Stimulated activated memory B cell treated with anti-CD40 and anti-IgM and Interleukin-4, amounts not matched to agents 10 μg/mL and 1 μg/mL and 100 μg/mL, for 72 hours (primary cell): Measurements from ENCODE around the gene SESN3.
"Not testable (repeated sequence)": the region's sequence is repeated elsewhere in the genome, so short reads cannot be mapped to it uniquely, and the experiment has no call there.

ENCODE experiments used
- ATAC-seq: fragments of 150-1000 bp; cut with Tn5 transposase; 2 replicates; pipeline ENCODE4 v1.10.0; 2021
- H3K27ac Mint-ChIP-seq: one replicate; pipeline ENCODE4 v1.8.0; 2022; ENCODE audit warnings: mild to moderate bottlenecking, mixed read lengths
- H3K27me3 Mint-ChIP-seq: one replicate; pipeline ENCODE4 v1.8.0; 2022; ENCODE audit warnings: mixed read lengths
- H3K36me3 Mint-ChIP-seq: one replicate; pipeline ENCODE4 v1.8.0; 2022; ENCODE audit warnings: mixed read lengths
- H3K4me1 Mint-ChIP-seq: one replicate; pipeline ENCODE4 v1.8.0; 2022; ENCODE audit warnings: mixed read lengths
- H3K4me3 Mint-ChIP-seq: one replicate; pipeline ENCODE4 v1.8.0; 2022; ENCODE audit warnings: mild to moderate bottlenecking, moderate library complexity, mixed read lengths
- H3K9me3 Mint-ChIP-seq: one replicate; pipeline ENCODE4 v1.8.0; 2022; ENCODE audit warnings: mixed read lengths

SESN3 gene

DNA sequence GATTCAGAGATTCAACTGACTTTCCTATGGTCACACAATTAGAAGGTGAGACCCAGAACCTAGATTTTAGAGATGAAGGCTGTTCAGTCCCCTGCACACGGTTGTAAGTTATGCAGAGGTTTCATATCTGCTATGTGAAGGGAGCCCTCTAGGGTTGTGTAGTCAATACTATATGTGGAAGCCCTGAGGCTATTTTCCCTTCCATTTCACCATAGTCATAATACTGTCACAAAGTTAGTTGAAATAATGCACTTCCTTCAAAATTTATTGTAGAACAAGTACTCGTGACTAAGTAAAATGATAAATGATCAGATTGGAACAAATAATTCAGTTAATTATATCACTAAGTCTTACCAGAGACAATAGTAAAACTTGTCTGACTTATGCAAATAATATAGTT lies 92.6 kb downstream of the SESN3 start:
- peak; percentile 79 for ATAC-seq
- Mint-ChIP-seq H3K27me3 (no peaks in the 10 kb centered on the region), H3K4me1 (peaks cover 8% of the 10 kb centered on the region), H3K36me3 (no peaks in the 10 kb centered on the region), H3K27ac (no peak overlapping the region), H3K4me3 (no peak overlapping the region), H3K9me3 (no peaks in the 10 kb centered on the region)

DNA sequence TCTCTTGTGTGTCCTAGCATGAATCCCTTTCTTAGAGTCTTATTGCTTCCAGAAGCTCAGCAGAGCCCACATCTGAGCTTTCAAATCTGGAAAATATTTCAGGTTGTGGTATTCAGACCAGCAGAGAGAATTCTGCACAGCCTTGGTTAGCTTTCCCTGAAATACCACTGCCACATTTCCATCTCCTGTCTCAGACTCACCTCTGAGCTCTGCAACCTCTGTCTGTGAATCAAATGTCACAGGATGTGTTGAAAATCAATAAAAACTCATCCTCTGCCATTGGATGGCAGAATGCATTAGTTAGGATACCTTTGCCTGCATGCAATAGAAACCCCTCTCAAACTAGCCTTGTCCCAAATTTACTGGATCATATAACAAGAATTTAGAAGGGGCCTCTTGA lies 93.7 kb downstream of the SESN3 start:
- no peaks in the 10 kb centered on the region for H3K27me3 Mint-ChIP-seq
- no peak overlapping the region for H3K4me3 Mint-ChIP-seq
- peaks cover 2% of the 10 kb centered on the region for H3K36me3 Mint-ChIP-seq
- H3K27ac Mint-ChIP-seq, result no peak overlapping the region
- no peaks in the 10 kb centered on the region for H3K4me1 Mint-ChIP-seq
- no peak for ATAC-seq
- H3K9me3 Mint-ChIP-seq, result no peaks in the 10 kb centered on the region

DNA sequence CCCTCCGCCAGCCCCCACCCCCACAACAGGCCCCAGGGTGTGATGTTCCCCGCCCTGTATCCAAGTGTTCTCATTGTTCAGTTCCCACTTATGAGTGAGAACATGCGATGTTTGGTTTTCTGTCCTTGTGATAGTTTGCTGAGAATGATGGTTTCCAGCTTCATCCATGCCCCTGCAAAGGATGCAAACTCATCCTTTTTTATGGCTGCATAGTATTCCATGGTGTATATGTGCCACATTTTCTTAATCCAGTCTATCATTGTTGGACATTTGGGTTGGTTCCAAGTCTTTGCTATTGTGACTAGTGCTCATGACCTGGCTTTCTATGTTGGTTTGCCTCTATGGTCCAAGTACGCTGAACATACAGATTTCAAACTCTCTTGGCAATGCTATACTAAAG lies 94.3 kb downstream of the SESN3 start:
- ATAC-seq, H3K36me3 Mint-ChIP-seq, H3K27ac Mint-ChIP-seq, H3K4me1 Mint-ChIP-seq, H3K9me3 Mint-ChIP-seq, H3K4me3 Mint-ChIP-seq, H3K27me3 Mint-ChIP-seq: not testable (repeated sequence)

DNA sequence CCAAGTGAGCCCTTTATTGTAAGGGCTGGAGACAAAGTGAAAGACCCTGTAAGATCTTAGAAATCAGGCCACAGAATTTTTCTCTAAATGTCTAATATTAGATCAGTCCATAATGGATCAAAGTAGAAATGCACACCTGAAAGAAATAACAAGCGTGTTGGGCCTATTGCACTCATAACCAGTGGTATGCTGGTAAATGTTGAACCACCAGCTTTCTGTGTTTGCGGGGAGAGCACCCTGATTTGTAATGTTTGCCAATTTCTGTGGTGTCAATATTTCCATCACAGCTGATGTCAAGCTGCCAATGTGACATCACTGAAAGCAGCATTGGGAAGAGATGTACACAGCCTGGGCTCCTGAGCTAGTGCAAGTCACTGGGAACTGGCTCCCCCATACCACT lies 95.1 kb downstream of the SESN3 start:
- H3K4me3 Mint-ChIP-seq, result no peak overlapping the region
- no peaks in the 10 kb centered on the region for H3K4me1 Mint-ChIP-seq
- no peak overlapping the region for H3K27ac Mint-ChIP-seq
- H3K27me3 Mint-ChIP-seq, result no peaks in the 10 kb centered on the region
- no peaks in the 10 kb centered on the region for H3K9me3 Mint-ChIP-seq
- ATAC-seq, result no peak
- H3K36me3 Mint-ChIP-seq, result peaks cover 8% of the 10 kb centered on the region

- H3K27me3 Mint-ChIP-seq, result no peaks in the 10 kb centered on the region
- no peak overlapping the region for H3K4me3 Mint-ChIP-seq
- H3K9me3 Mint-ChIP-seq, result no peaks in the 10 kb centered on the region
- H3K36me3 Mint-ChIP-seq, result peaks cover 12% of the 10 kb centered on the region
- no peak for ATAC-seq
- H3K27ac Mint-ChIP-seq, result no peak overlapping the region
- no peaks in the 10 kb centered on the region for H3K4me1 Mint-ChIP-seq
Measured at GRCh38 chr11:95135155-95135554, 95.8 kb downstream of the SESN3 start.

DNA sequence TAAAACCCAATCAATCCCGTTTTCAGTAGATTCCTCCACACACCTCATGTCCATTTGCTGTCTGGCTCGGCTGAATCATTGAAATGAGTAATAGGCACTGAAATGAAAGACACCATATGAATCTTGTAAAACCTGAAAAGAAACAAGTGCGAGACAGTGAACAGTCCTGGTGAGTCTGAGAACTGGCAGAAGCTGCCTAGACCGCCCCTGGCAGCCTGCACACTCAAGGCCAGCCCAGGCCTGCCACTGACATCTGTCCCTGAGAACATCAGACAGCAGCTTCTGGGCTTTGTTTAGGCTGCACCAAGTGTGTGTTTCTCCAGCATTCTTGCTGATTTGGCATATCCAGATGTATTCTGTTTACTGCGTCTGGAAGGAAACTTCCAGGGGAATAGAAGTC lies 96.5 kb downstream of the SESN3 start:
- H3K27me3 Mint-ChIP-seq, result no peaks in the 10 kb centered on the region
- no peak overlapping the region for H3K4me3 Mint-ChIP-seq
- ATAC-seq, result no peak
- H3K9me3 Mint-ChIP-seq, result no peaks in the 10 kb centered on the region
- H3K27ac Mint-ChIP-seq, result no peak overlapping the region
- H3K36me3 Mint-ChIP-seq, result peaks cover 19% of the 10 kb centered on the region
- no peaks in the 10 kb centered on the region for H3K4me1 Mint-ChIP-seq

GRCh38 chr11:95132956-95133355 lies 98.0 kb downstream of the SESN3 start:
- Mint-ChIP-seq H3K36me3 (peaks cover 32% of the 10 kb centered on the region), H3K27ac (no peak overlapping the region), H3K4me1 (no peaks in the 10 kb centered on the region), H3K27me3 (no peaks in the 10 kb centered on the region), H3K4me3 (no peak overlapping the region), H3K9me3 (no peaks in the 10 kb centered on the region)
- no peak for ATAC-seq

DNA sequence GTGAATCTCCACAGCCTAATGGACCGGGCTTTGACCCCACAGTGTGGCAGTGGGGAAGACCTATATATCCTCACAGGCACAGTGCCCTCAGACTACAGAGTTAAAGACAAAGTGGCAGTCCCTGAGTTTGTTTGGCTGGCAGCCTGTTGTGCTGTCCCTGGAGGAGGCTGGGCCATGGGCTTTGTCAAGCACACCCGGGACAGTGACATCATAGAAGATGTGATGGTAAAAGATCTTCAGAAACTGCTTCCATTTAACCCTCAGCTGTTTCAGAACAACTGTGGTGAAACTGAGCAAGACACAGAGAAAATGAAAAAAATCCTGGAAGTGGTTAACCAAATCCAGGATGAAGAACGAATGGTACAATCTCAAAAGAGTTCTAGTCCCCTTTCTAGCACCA lies 102.4 kb downstream of the SESN3 start:
- no peak overlapping the region for H3K27ac Mint-ChIP-seq
- no peak overlapping the region for H3K4me3 Mint-ChIP-seq
- no peaks in the 10 kb centered on the region for H3K27me3 Mint-ChIP-seq
- peaks cover 37% of the 10 kb centered on the region for H3K36me3 Mint-ChIP-seq
- H3K4me1 Mint-ChIP-seq, result no peaks in the 10 kb centered on the region
- no peaks in the 10 kb centered on the region for H3K9me3 Mint-ChIP-seq
- no peak for ATAC-seq

DNA sequence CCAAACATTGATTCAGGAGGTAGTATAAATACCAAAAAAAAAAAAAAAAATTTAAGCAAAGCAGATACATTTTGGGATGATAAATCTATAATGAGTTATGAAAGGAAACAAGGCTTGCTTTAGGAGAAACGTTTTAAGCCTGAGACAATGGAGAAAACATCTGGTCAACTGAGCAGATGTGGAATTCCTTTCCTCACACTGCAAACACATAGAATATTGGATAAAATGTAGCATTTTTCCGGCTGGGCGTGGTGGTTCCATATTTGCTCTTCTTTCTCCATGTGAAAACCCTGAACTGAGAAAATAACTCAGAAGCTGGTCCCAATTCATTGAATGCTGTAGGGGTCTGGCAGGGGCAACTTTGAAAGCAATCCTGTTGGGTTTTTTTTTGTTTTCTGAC lies 107.4 kb downstream of the SESN3 start:
- Mint-ChIP-seq H3K27ac (no peak overlapping the region), H3K36me3 (peaks cover 16% of the 10 kb centered on the region), H3K9me3 (no peaks in the 10 kb centered on the region), H3K4me1 (peaks cover 19% of the 10 kb centered on the region), H3K27me3 (no peaks in the 10 kb centered on the region), H3K4me3 (no peak overlapping the region)
- no peak for ATAC-seq

- no peak for ATAC-seq
- Mint-ChIP-seq H3K27ac (no peak overlapping the region), H3K9me3 (peaks cover 4% of the 10 kb centered on the region), H3K4me3 (no peak overlapping the region), H3K4me1 (peaks cover 21% of the 10 kb centered on the region), H3K36me3 (peaks cover 24% of the 10 kb centered on the region), H3K27me3 (no peaks in the 10 kb centered on the region)
Measured at GRCh38 chr11:95121698-95122097, 109.3 kb downstream of the SESN3 start.

DNA sequence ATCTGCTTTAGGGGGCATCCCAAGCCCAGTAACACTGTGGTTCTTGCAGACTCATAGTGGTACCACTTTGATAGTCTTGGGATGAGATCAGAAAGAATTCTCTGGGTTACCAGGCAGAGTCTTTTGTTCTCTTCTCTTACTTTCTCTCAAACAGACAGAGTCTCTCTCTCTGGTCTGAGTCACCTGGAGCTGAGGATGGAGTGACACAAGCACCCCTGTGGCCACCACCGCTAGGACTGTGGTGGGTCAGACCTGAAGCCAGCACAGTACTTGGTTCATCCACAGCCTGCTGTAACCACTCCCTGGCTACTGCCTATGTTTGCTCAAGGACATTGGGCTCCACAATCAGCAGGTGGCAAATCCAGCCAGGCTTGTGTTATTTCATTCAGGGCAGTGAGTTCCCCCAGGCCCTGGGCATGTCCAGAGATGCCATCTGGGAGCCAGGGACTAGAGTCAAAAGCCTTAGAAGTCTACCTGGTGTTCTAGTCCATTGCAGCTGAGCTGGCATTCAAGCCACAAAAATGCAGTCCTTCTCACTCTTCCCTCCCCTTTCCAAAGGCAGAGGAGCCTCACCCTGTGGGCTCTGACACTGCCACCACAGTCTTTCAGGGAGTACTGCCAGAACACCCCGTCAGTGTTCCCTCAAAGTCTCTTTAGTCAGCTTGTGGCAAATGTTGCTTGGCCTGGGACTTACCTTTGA lies 111.5 kb downstream of the SESN3 start:
- no peak overlapping the region for H3K4me3 Mint-ChIP-seq
- H3K27ac Mint-ChIP-seq, result no peak overlapping the region
- H3K4me1 Mint-ChIP-seq, result peaks cover 21% of the 10 kb centered on the region
- peaks cover 19% of the 10 kb centered on the region for H3K36me3 Mint-ChIP-seq
- no peak for ATAC-seq
- no peaks in the 10 kb centered on the region for H3K27me3 Mint-ChIP-seq
- H3K9me3 Mint-ChIP-seq, result peaks cover 4% of the 10 kb centered on the region

GRCh38 chr11:95115597-95115996 lies 115.4 kb downstream of the SESN3 start:
- H3K9me3 Mint-ChIP-seq, result peaks cover 4% of the 10 kb centered on the region
- ATAC-seq, result no peak

More at GRCh38 chr11:95115597-95115996, 115.4 kb downstream of the SESN3 start:
- Mint-ChIP-seq H3K36me3 (peaks cover 26% of the 10 kb centered on the region), H3K4me1 (peaks cover 15% of the 10 kb centered on the region), H3K27ac (no peak overlapping the region), H3K4me3 (no peak overlapping the region), H3K27me3 (no peaks in the 10 kb centered on the region)
